CD4-positive, alpha-beta T cell (primary cell): ENCODE results near the gene KRT2. TPM values are rescaled to one million over a fixed set of nuclear protein-coding genes. Genes with fewer than 3 reads are reported as not detected.

Experiments
- ATAC-seq: fragments of 200-7000 bp; cut with Tn5 transposase; one replicate; pipeline ENCODE4 v1.10.0; 2022; ENCODE audit warnings: mild to moderate bottlenecking; ENCODE audit not compliant: poor library complexity
- CTCF ChIA-PET: fragments of 350-600 bp; sonication (Branson Sonifier 250); formaldehyde crosslinking; loops from one replicate; lab custom pipeline; 2021; ENCODE audit warnings: antibody characterized with exemption, inconsistent platforms; lab: Charles Lee
- POLR2A ChIA-PET: fragments of 350-600 bp; sonication (Branson Sonifier 250); formaldehyde crosslinking; loops from one replicate; lab custom pipeline; 2021; ENCODE audit warnings: antibody characterized with exemption, inconsistent platforms; lab: Charles Lee
- DNase-seq, 14 experiments: peaks; one replicate each; pipeline ENCODE4 v3.0.0-alpha.2; 2013 to 2020; ENCODE audit warnings: mixed read lengths in 2 of 14
- H3K27ac ChIP-seq, 2 donors: one replicate each; pipeline versions ENCODE4 v1.5.1 to v1.7.0; 2013; ENCODE audit warnings: low read length in 2 of 2, low read depth in 1 of 2, mild to moderate bottlenecking in 1 of 2
- H3K27me3 ChIP-seq, 2 experiments: 1 replicate in 1 of 2; 2 replicates in 1 of 2; pipeline versions ENCODE4 v1.6.1 to v1.7.0; 2013; ENCODE audit warnings: low read length in 2 of 2, control low read depth in 1 of 2, mild to moderate bottlenecking in 1 of 2, moderate library complexity in 1 of 2; ENCODE audit not compliant: insufficient read depth in 2 of 2, control insufficient read depth in 1 of 2
- H3K36me3 ChIP-seq: one replicate; pipeline ENCODE4 v1.6.1; 2013; ENCODE audit warnings: low read length, control low read depth; ENCODE audit not compliant: insufficient read depth
- H3K4me1 ChIP-seq: one replicate; pipeline ENCODE4 v1.6.1; 2013; ENCODE audit warnings: low read length, control low read depth; ENCODE audit not compliant: insufficient read depth
- H3K4me3 ChIP-seq: one replicate; pipeline ENCODE4 v1.5.1; 2013; ENCODE audit warnings: mild to moderate bottlenecking, low read length, moderate library complexity
- H3K9me3 ChIP-seq, 2 experiments: 1 replicate in 1 of 2; 2 replicates in 1 of 2; pipeline versions ENCODE4 v1.6.1 to v1.7.0; 2013; ENCODE audit warnings: low read length in 2 of 2, mild to moderate bottlenecking in 2 of 2, control low read depth in 1 of 2, moderate library complexity in 1 of 2; ENCODE audit not compliant: control insufficient read depth in 1 of 2, insufficient read depth in 1 of 2
- H3K27ac Mint-ChIP-seq: one replicate; pipeline ENCODE4 v1.8.0; 2020; ENCODE audit warnings: mixed read lengths
- H3K27me3 Mint-ChIP-seq: one replicate; pipeline ENCODE4 v1.8.0; 2021; ENCODE audit warnings: mixed read lengths
- H3K36me3 Mint-ChIP-seq: one replicate; pipeline ENCODE4 v1.8.0; 2021; ENCODE audit warnings: low read depth, mixed read lengths
- H3K4me1 Mint-ChIP-seq: one replicate; pipeline ENCODE4 v1.8.0; 2021; ENCODE audit warnings: low read depth, mixed read lengths
- H3K4me3 Mint-ChIP-seq: one replicate; pipeline ENCODE4 v1.8.0; 2020; ENCODE audit warnings: mild to moderate bottlenecking, mixed read lengths
- H3K9me3 Mint-ChIP-seq: one replicate; pipeline ENCODE4 v1.8.0; 2020; ENCODE audit warnings: mixed read lengths
- intact Hi-C, 2 experiments: fragments of 100-400 bp; cut with DNase I in 1 of 2; cut with micrococcal nuclease in 1 of 2; formaldehyde crosslinking; loops; one replicate each; pipeline versions ENCODE4 v1.15.1 to v1.9.0; 2023 to 2025; cut with DNase I, micrococcal nuclease
- total RNA-seq, 174 experiments: library from RNA in 2 of 174; stranded (reverse) in 2 of 174; gene quantifications; one replicate each; pipeline ENCODE4 v1.2.3 and lab custom pipeline; 2021 to 2026
- TF ChIP-seq, protein P1 (sequence below): fragments of 200-600 bp; IDR thresholded peaks from one replicate; pipeline ENCODE4 v1.8.0; 2022; ENCODE audit warnings: antibody characterized with exemption, mild to moderate bottlenecking

The KRT2 gene
- total RNA-seq, 2 experiments from 2014 or later, result 1.7 to 2.1 TPM

- TF ChIP-seq, protein P1, sequence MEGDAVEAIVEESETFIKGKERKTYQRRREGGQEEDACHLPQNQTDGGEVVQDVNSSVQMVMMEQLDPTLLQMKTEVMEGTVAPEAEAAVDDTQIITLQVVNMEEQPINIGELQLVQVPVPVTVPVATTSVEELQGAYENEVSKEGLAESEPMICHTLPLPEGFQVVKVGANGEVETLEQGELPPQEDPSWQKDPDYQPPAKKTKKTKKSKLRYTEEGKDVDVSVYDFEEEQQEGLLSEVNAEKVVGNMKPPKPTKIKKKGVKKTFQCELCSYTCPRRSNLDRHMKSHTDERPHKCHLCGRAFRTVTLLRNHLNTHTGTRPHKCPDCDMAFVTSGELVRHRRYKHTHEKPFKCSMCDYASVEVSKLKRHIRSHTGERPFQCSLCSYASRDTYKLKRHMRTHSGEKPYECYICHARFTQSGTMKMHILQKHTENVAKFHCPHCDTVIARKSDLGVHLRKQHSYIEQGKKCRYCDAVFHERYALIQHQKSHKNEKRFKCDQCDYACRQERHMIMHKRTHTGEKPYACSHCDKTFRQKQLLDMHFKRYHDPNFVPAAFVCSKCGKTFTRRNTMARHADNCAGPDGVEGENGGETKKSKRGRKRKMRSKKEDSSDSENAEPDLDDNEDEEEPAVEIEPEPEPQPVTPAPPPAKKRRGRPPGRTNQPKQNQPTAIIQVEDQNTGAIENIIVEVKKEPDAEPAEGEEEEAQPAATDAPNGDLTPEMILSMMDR, result no peak
- DNase-seq (peak in 1 of 14 experiments; percentile 33), ATAC-seq (no peak)
- ChIA-PET CTCF (no interaction called here), POLR2A (interaction anchor here (0.6 kb wide), 1 partner anchor 31 kb away, joined by 3 read pairs; no protein-coding TSS in a partner anchor)
- H3K27ac ChIP-seq, result no peak overlapping the region
- no peaks in the 10 kb centered on the region for H3K9me3 Mint-ChIP-seq
- peaks cover 52% of the 10 kb centered on the region for H3K4me1 Mint-ChIP-seq
- no peaks in the 10 kb centered on the region for H3K9me3 ChIP-seq
- H3K4me3 ChIP-seq, result no peak overlapping the region
- H3K27me3 Mint-ChIP-seq, result no peaks in the 10 kb centered on the region
- no peaks in the 10 kb centered on the region for H3K36me3 Mint-ChIP-seq
- intact Hi-C loops, result no loop called here
- no peak overlapping the region for H3K4me3 Mint-ChIP-seq
- H3K27ac Mint-ChIP-seq, result no peak overlapping the region
- no peaks in the 10 kb centered on the region for H3K27me3 ChIP-seq
- peaks cover 39% of the 10 kb centered on the region for H3K4me1 ChIP-seq
- H3K36me3 ChIP-seq, result no peaks in the 10 kb centered on the region
These were observed 15.8 kb downstream of the KRT2 start for GRCh38 chr12:52636189-52636588.

DNA sequence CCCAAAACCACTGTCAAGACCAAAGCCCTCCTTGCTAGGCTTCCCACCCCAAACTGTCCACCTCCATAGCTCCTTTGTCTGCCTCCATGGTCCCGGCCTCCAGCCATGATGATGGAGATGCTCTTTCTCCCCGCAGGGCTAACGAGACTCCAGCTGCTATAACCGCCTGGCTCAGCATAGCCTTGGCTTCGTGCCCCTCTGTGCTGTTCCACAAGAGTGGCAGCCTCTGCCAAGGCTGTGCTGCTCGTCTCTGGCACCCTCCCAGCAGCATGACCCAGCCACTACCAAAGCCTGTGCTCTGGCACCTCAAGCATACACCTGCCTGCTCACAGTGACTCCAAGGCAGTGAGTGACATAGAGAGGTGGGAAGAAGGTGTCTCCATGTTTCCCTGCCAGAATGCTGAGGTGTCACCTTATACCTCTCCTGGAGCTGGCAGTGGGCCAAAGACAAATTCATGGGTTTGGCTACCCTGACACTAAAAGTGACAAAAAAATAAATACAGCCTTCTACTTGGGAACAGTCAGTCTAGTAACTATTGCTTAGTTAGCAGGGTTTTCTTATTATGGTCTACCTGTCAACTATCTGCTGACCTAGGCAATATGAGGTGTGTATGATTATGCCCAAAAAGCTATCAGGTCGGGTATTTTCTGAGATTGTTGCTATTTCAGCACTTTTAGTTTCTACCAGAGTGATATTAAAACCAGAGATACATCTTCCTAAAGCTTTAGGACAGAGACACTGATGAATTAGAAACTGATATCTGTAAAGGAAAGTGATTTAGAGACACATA, 17.6 kb downstream of the KRT2 start:
- H3K4me1 Mint-ChIP-seq, result peaks cover 66% of the 10 kb centered on the region
- Histone ChIP-seq H3K4me3 (no peak overlapping the region), H3K36me3 (no peaks in the 10 kb centered on the region), H3K4me1 (peaks cover 55% of the 10 kb centered on the region), H3K9me3 (no peaks in the 10 kb centered on the region), H3K27me3 (no peaks in the 10 kb centered on the region), H3K27ac (no peak overlapping the region)
- H3K4me3 Mint-ChIP-seq, result peak overlapping the region; percentile 30
- peaks cover 5% of the 10 kb centered on the region for H3K36me3 Mint-ChIP-seq
- ATAC-seq, result no peak
- intact Hi-C loops, result no loop called here
- H3K27ac Mint-ChIP-seq, result peak overlapping the region; percentile 89
- ChIA-PET POLR2A (interaction anchor here (1.2 to 3.1 kb wide), 6 partner anchors 11 to 240 kb away, joined by 3 to 27 read pairs (median 6); no protein-coding TSS in a partner anchor), CTCF (no interaction called here)
- no peak for DNase-seq
- TF ChIP-seq, protein P1, result no peak
- no peaks in the 10 kb centered on the region for H3K9me3 Mint-ChIP-seq
- no peaks in the 10 kb centered on the region for H3K27me3 Mint-ChIP-seq

DNA sequence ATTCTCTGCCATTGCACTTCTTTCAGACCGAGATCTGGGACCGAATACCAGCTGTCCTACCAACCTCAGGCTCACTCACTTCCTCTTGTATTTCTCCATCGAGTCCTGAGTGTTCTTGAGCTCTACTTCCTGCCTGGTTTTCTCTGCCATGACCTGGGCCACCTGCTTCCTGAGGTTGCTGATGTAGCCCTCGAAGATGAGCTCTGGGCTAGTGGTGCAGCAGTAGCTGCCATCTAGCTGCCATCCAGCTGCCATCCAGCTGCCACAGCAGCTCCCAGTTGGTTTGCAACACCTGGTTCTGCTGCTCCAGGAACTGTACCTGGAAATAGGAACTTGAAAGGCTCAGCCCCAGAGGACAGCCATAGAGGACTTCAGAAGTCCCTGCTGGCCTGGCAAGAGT, 18.6 kb downstream of the KRT2 start:
- H3K27ac Mint-ChIP-seq, result peak overlapping the region; percentile 89
- POLR2A ChIA-PET, result interaction anchor here (0.8 to 3.1 kb wide), 10 partner anchors 9 to 241 kb away, joined by 3 to 27 read pairs (median 6); no protein-coding TSS in a partner anchor
- no peaks in the 10 kb centered on the region for H3K9me3 ChIP-seq
- peaks cover 8% of the 10 kb centered on the region for H3K36me3 Mint-ChIP-seq
- TF ChIP-seq, protein P1, result no peak
- H3K27ac ChIP-seq, result no peak overlapping the region
- peaks cover 72% of the 10 kb centered on the region for H3K4me1 Mint-ChIP-seq
- H3K4me1 ChIP-seq, result peaks cover 63% of the 10 kb centered on the region
- intact Hi-C loops, result loop anchor here in 1 of 2 experiments (1.0 to 2.0 kb wide), 2 partner anchors 12 to 19 kb away; no protein-coding TSS in a partner anchor
- H3K36me3 ChIP-seq, result no peaks in the 10 kb centered on the region
- H3K27me3 Mint-ChIP-seq, result no peaks in the 10 kb centered on the region
- CTCF ChIA-PET, result interaction anchor here (1.1 kb wide), 1 partner anchor 31 kb away, joined by 3 read pairs; no protein-coding TSS in a partner anchor
- peak; percentile 68 for ATAC-seq
- no peaks in the 10 kb centered on the region for H3K9me3 Mint-ChIP-seq
- peak overlapping the region; percentile 79 for H3K4me3 Mint-ChIP-seq
- no peak overlapping the region for H3K4me3 ChIP-seq
- peak in 5 of 14 experiments; percentile 24 to 69 (median 58) for DNase-seq
- H3K27me3 ChIP-seq, result no peaks in the 10 kb centered on the region
